ENCODE results near the gene FHOD1. TPM values are rescaled to one million over a fixed set of nuclear protein-coding genes. Genes with fewer than 3 reads are reported as not detected.

Gene FHOD1
- total and polyA plus RNA-seq, 2 of the 13 experiments (the other 11 are each of a cell fraction or from before 2014, with no cell fraction given) = 20.0 to 20.8 TPM

DNA sequence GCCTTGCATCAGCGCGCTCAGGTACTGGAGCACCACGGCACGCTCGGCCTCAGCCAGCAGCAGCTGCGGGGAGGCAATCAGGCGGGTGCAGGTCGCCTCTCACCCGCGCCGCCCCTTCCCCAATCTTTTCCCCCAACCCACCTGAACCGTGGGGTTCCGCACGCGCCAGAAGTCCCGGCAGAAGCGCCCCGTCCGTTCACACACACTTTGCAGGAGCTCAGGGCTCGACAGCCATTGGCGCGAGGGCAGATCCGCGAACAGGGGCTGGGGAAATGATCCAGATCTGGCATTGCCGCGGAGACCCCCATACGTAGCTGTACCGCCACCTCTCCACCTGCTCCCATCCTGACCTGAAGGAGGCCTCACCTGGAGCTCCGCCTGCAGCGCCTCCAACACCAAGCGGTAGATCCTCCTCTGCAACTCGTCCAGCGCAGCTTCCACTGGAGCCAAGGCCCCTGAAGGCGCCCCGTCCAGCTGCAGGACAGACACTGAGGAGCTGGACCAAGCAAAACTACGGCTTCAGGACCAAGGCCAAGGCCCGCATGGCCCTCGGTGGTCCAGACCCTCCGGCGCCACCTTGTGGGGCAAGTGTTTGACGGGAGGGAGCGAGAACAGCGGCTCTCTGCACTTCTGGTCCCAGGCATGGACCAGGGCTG, 62.2 kb downstream of the FHOD1 start (continued):
- TF ChIP-seq ZNF382 (CRISPR knock-in tag; IDR thresholded peaks at IDR 0.05; ENCODE audit: borderline replicate concordance) = no peak
- peak; percentile 85 for TF ChIP-seq ELF3 (CRISPR knock-in tag; IDR thresholded peaks at IDR 0.05)
- TF ChIP-seq, protein P1, sequence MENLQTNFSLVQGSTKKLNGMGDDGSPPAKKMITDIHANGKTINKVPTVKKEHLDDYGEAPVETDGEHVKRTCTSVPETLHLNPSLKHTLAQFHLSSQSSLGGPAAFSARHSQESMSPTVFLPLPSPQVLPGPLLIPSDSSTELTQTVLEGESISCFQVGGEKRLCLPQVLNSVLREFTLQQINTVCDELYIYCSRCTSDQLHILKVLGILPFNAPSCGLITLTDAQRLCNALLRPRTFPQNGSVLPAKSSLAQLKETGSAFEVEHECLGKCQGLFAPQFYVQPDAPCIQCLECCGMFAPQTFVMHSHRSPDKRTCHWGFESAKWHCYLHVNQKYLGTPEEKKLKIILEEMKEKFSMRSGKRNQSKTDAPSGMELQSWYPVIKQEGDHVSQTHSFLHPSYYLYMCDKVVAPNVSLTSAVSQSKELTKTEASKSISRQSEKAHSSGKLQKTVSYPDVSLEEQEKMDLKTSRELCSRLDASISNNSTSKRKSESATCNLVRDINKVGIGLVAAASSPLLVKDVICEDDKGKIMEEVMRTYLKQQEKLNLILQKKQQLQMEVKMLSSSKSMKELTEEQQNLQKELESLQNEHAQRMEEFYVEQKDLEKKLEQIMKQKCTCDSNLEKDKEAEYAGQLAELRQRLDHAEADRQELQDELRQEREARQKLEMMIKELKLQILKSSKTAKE (CRISPR knock-in tag; IDR thresholded peaks at IDR 0.05; ENCODE audit: borderline replicate concordance) = peak; percentile 72
- TF ChIP-seq ZNF256 (CRISPR knock-in tag; conservative IDR thresholded peaks at IDR 0.05) = peak; percentile 90; the same call in 1 of the 2 replicates
- peak; percentile 84 for TF ChIP-seq HOXA9 (CRISPR knock-in tag; IDR thresholded peaks at IDR 0.05; ENCODE audit: borderline replicate concordance)
- TF ChIP-seq, protein P2, sequence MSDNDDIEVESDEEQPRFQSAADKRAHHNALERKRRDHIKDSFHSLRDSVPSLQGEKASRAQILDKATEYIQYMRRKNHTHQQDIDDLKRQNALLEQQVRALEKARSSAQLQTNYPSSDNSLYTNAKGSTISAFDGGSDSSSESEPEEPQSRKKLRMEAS (IDR thresholded peaks at IDR 0.05) = peak; percentile 90
- TF ChIP-seq, protein P3, sequence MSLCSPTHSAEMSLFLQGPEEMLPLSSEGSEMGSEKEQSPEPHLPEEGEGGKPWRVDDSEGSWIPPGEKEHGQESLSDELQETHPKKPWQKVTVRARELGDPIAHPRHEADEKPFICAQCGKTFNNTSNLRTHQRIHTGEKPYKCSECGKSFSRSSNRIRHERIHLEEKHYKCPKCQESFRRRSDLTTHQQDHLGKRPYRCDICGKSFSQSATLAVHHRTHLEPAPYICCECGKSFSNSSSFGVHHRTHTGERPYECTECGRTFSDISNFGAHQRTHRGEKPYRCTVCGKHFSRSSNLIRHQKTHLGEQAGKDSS (CRISPR knock-in tag; IDR thresholded peaks at IDR 0.05; ENCODE audit: borderline replicate concordance, low read depth) = peak; percentile 86; the same call in 1 of the 2 replicates
- TF ChIP-seq ASH2L (IDR thresholded peaks at IDR 0.05; ENCODE audit: insufficient read length, low read depth, low read length) = peak; percentile 21
- TF ChIP-seq MATR3 (CRISPR knock-in tag; IDR thresholded peaks at IDR 0.05) = no peak
- no peak for TF ChIP-seq ZNF432 (CRISPR knock-in tag; IDR thresholded peaks at IDR 0.05; ENCODE audit: borderline replicate concordance)
- TF ChIP-seq, protein P4, sequence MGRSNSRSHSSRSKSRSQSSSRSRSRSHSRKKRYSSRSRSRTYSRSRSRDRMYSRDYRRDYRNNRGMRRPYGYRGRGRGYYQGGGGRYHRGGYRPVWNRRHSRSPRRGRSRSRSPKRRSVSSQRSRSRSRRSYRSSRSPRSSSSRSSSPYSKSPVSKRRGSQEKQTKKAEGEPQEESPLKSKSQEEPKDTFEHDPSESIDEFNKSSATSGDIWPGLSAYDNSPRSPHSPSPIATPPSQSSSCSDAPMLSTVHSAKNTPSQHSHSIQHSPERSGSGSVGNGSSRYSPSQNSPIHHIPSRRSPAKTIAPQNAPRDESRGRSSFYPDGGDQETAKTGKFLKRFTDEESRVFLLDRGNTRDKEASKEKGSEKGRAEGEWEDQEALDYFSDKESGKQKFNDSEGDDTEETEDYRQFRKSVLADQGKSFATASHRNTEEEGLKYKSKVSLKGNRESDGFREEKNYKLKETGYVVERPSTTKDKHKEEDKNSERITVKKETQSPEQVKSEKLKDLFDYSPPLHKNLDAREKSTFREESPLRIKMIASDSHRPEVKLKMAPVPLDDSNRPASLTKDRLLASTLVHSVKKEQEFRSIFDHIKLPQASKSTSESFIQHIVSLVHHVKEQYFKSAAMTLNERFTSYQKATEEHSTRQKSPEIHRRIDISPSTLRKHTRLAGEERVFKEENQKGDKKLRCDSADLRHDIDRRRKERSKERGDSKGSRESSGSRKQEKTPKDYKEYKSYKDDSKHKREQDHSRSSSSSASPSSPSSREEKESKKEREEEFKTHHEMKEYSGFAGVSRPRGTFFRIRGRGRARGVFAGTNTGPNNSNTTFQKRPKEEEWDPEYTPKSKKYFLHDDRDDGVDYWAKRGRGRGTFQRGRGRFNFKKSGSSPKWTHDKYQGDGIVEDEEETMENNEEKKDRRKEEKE (IDR thresholded peaks at IDR 0.05) = no peak
- TF ChIP-seq ZNF552 (CRISPR knock-in tag; IDR thresholded peaks at IDR 0.05; ENCODE audit: borderline replicate concordance) = peak; percentile 85; the same call in 1 of the 2 replicates
- TF ChIP-seq ZNF775 (CRISPR knock-in tag; IDR thresholded peaks at IDR 0.05; ENCODE audit: borderline replicate concordance) = no peak
- TF ChIP-seq NR2F6 (IDR thresholded peaks at IDR 0.05) = no peak
- peak; percentile 80 for TF ChIP-seq NR2F6 (CRISPR knock-in tag; IDR thresholded peaks at IDR 0.05)
- peak; percentile 96 for TF ChIP-seq HDAC2 (CRISPR knock-in tag; IDR thresholded peaks at IDR 0.05)
- TF ChIP-seq TAF1 (CRISPR knock-in tag; IDR thresholded peaks at IDR 0.05) = no peak; the same call in 1 of the 2 replicates
- TF ChIP-seq, protein P5, sequence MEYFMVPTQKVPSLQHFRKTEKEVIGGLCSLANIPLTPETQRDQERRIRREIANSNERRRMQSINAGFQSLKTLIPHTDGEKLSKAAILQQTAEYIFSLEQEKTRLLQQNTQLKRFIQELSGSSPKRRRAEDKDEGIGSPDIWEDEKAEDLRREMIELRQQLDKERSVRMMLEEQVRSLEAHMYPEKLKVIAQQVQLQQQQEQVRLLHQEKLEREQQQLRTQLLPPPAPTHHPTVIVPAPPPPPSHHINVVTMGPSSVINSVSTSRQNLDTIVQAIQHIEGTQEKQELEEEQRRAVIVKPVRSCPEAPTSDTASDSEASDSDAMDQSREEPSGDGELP (IDR thresholded peaks at IDR 0.05; ENCODE audit: borderline replicate concordance, low read depth) = no peak; the same call in 1 of the 2 replicates
- TF ChIP-seq CEBPB (IDR thresholded peaks at IDR 0.05; ENCODE audit: borderline replicate concordance, low read depth, low read length) = no peak
- peak; percentile 46; the same call in 1 of the 2 replicates for TF ChIP-seq NFYC (CRISPR knock-in tag; IDR thresholded peaks at IDR 0.05)
- peak; percentile 61; the same call in 1 of the 2 replicates for TF ChIP-seq ARHGAP35 (CRISPR knock-in tag; IDR thresholded peaks at IDR 0.05; ENCODE audit: borderline replicate concordance)
- TF ChIP-seq MAFK (conservative IDR thresholded peaks at IDR 0.05 in 1 of 2, IDR thresholded peaks at IDR 0.05 in 1 of 2; ENCODE audit: low read length in 2 of 2) = no peak
- peak; percentile 90; the same call in 1 of the 2 replicates for TF ChIP-seq REPIN1 (CRISPR knock-in tag; IDR thresholded peaks at IDR 0.05; ENCODE audit: borderline replicate concordance, low read depth)
- 0 out of 2 replicates have a peak, but pooled peaks have one; percentile 91 for TF ChIP-seq AHR (CRISPR knock-in tag; IDR thresholded peaks at IDR 0.05)
